Small intestine (tissue), 7 donors: ENCODE data around the gene CEP72. TPM values are rescaled to one million over a fixed set of nuclear protein-coding genes. Genes with fewer than 3 reads are reported as not detected.
"Not testable (repeated sequence)": the region's sequence is repeated elsewhere in the genome, so short reads cannot be mapped to it uniquely, and the experiment has no call there.

Source experiments
- DNase-seq, 2 donors: peaks; one replicate each; pipeline versions ENCODE4 v3.0.0 to v3.0.0-alpha.2; 2013
- FAIRE-seq: peaks from 2 replicates; lab custom pipeline; 2012; peaks lifted over from hg19 to GRCh38; lab: Jason Lieb, UNC
- H3K27ac ChIP-seq, 3 donors: one replicate each; pipeline ENCODE4 v1.5.1; 2013; ENCODE audit warnings: low read length in 2 of 3, mild to moderate bottlenecking in 2 of 3, control low read depth in 1 of 3, inconsistent platforms in 1 of 3, low read depth in 1 of 3, moderate library complexity in 1 of 3
- H3K27me3 ChIP-seq, 3 donors: one replicate each; pipeline ENCODE4 v1.6.1; 2013; ENCODE audit warnings: low read length in 3 of 3, inconsistent platforms in 1 of 3; ENCODE audit not compliant: control insufficient read depth in 3 of 3, insufficient read depth in 3 of 3
- H3K36me3 ChIP-seq, 3 donors: one replicate each; pipeline ENCODE4 v1.6.1; 2013; ENCODE audit warnings: low read length in 3 of 3, inconsistent platforms in 1 of 3, low read depth in 1 of 3, mild to moderate bottlenecking in 1 of 3, moderate library complexity in 1 of 3; ENCODE audit not compliant: control insufficient read depth in 3 of 3, insufficient read depth in 2 of 3
- H3K4me1 ChIP-seq, 3 donors: one replicate each; pipeline ENCODE4 v1.6.1; 2013; ENCODE audit warnings: low read length in 2 of 3, inconsistent platforms in 1 of 3, low read depth in 1 of 3, mild to moderate bottlenecking in 1 of 3, moderate library complexity in 1 of 3; ENCODE audit not compliant: control insufficient read depth in 3 of 3, insufficient read depth in 2 of 3
- H3K4me3 ChIP-seq, 3 donors: one replicate each; pipeline ENCODE4 v1.5.1; 2013; ENCODE audit warnings: low read length in 3 of 3, control low read depth in 1 of 3, inconsistent platforms in 1 of 3, low read depth in 1 of 3, mild to moderate bottlenecking in 1 of 3, moderate library complexity in 1 of 3
- H3K9me3 ChIP-seq, 2 donors: one replicate each; pipeline ENCODE4 v1.6.1; 2013; ENCODE audit warnings: low read depth in 1 of 2, low read length in 1 of 2; ENCODE audit not compliant: control insufficient read depth in 2 of 2, insufficient read depth in 1 of 2
- WGBS, 3 donors: extraction: QIAGEN DNeasy Blood & Tissue Kit; methylation state at CpG; one replicate each; pipeline ENCODE4 v1.1.7; 2013; 5-methylcytosine and 5-hydroxymethylcytosine counted together
- polyA plus RNA-seq, 4 donors: library from polyadenylated mRNA; stranded (reverse) in 3 of 4; unstranded in 1 of 4; fragments of 200-250 nt in 3 of 4; fragments of 120-200 nt in 1 of 4; gene quantifications; one replicate each; pipeline versions ENCODE4 v1.2.1 to v1.2.3, GENCODE V29; 2013
- donor health status: healthy with polysubstance abuse.
- donor health status: control.
- donor health status: control.
- donor health status: Bipolar disorder and iron deficiency.
- donor health status: healthy.

CEP72 gene
- polyA plus RNA-seq, 4 donors, result 0.54 to 9.6 (median 4.9) TPM

DNA sequence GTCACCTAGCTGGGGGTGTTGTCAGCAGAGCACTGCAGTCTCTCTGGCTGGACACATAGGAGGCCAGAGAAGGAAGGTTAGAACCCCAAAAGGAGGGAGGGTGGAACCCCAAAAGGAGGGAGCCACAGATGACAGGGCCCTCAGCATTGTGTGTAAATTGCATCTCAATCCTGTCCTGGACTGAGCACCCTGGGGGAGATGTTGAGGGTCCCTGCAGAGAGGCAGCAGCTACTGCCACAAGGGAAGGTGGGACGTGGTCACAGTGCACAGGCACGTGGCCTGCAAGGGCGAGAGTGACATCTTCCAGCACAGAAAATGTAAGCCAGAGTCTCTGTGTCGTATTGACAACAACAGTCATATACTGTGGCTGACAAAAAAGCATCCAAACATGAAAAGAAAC is 36.5 kb upstream of the CEP72 start:
- 67 to 83% (median 79%) methylated on average over 4 of the region's 4 CpGs for whole genome bisulfite sequencing, 3 donors
- no peak overlapping the region for H3K27ac ChIP-seq
- FAIRE-seq (no peak), DNase-seq (no peak)
- no peaks in the 10 kb centered on the region for H3K36me3 ChIP-seq
- no peak overlapping the region for H3K4me3 ChIP-seq
- H3K9me3 ChIP-seq, result peaks cover 0 to 19% of the 10 kb centered on the region in 2 donors
- no peaks in the 10 kb centered on the region for H3K4me1 ChIP-seq
- peaks cover 0 to 11% (median 8%) of the 10 kb centered on the region in 3 donors for H3K27me3 ChIP-seq

DNA sequence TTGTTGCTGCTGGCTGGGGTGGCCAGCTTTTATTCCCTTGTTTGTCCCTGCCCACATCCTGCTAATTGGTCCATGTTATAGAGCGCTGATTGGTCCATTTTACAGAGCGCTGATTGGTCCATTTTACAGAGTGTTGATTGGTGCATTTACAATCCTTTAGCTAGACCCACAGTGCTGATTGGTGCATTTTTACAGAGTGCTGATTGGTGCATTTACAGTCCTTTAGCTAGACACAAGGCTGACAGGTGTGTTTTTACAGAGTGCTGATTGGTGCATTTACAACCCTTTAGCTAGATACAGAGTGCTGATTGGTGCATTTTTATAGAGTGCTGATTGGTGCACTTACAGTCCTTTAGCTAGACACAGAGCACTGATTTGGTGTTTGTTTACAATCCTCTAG is 34.9 kb upstream of the CEP72 start:
- DNase-seq, H3K36me3 ChIP-seq, FAIRE-seq, H3K27ac ChIP-seq, H3K4me1 ChIP-seq, H3K4me3 ChIP-seq: not testable (repeated sequence)
- WGBS, 3 donors, result 97 to 100% (median 98%) methylated on average over 2 of the region's 2 CpGs
- Histone ChIP-seq H3K27me3 (peaks cover 0 to 20% (median 8%) of the 10 kb centered on the region in 3 donors), H3K9me3 (peaks cover 0 to 17% of the 10 kb centered on the region in 2 donors)

DNA sequence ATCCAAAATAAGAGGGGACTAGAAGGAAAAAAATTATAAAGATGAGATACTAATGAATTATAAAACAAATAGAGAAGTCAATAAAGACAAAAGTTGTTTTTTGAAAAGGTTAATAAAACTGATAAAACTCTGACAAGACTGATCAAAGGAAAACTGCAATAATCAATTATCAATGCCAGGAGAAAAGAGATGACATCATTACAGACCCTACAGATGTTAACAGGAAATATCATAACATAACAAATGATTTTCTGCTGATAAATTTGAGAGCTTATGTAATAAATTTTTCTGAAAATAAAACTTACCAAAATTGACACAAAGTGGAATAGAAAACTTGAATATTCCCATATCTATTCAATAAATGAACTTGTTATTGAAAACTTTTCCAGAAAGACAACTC is 34.3 kb upstream of the CEP72 start:
- Histone ChIP-seq H3K27ac (no peak overlapping the region), H3K9me3 (peaks cover 0 to 17% of the 10 kb centered on the region in 2 donors), H3K27me3 (peaks cover 0 to 22% (median 8%) of the 10 kb centered on the region in 3 donors), H3K4me1 (no peaks in the 10 kb centered on the region), H3K4me3 (no peak overlapping the region), H3K36me3 (no peaks in the 10 kb centered on the region)
- FAIRE-seq (no peak), DNase-seq (no peak)

DNA sequence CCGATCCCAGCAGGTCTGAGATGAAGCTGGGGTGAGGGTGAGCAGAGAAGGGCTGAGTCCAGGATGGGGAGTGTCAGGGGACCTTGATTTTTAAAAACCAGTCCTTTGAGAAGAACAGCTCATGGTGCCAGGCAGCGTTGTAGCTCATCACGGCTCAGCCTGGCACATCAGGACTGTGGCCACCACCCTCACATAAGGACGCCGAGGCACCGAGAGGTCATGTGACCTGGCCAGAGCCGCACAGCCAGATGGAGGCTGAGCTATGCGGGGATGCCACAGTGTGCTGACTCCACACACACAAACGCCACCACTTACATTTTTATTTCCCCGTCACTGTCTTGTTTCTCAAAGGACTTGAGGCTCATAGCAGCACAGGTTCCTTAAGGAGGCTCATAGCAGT is 32.9 kb upstream of the CEP72 start:
- H3K4me1 ChIP-seq, result no peaks in the 10 kb centered on the region
- 73 to 84% (median 82%) methylated on average over 10 of the region's 10 CpGs for WGBS, 3 donors
- no peak overlapping the region for H3K27ac ChIP-seq
- no peaks in the 10 kb centered on the region for H3K36me3 ChIP-seq
- no peak overlapping the region for H3K4me3 ChIP-seq
- H3K27me3 ChIP-seq, result peaks cover 0 to 22% (median 8%) of the 10 kb centered on the region in 3 donors
- no peak for DNase-seq
- FAIRE-seq, result no peak
- H3K9me3 ChIP-seq, result peaks cover 0 to 17% of the 10 kb centered on the region in 2 donors

- no peak for FAIRE-seq
- 58 to 69% (median 68%) methylated on average over 17 of the region's 17 CpGs for WGBS, 3 donors
- Histone ChIP-seq H3K27me3 (peaks cover 0 to 22% (median 8%) of the 10 kb centered on the region in 3 donors), H3K9me3 (peaks cover 0 to 17% of the 10 kb centered on the region in 2 donors), H3K27ac (no peak overlapping the region), H3K36me3 (no peaks in the 10 kb centered on the region), H3K4me1 (no peaks in the 10 kb centered on the region), H3K4me3 (no peak overlapping the region)
- no peak for DNase-seq
Measured at GRCh38 chr5:579746-580366, 32.3 kb upstream of the CEP72 start.

DNA sequence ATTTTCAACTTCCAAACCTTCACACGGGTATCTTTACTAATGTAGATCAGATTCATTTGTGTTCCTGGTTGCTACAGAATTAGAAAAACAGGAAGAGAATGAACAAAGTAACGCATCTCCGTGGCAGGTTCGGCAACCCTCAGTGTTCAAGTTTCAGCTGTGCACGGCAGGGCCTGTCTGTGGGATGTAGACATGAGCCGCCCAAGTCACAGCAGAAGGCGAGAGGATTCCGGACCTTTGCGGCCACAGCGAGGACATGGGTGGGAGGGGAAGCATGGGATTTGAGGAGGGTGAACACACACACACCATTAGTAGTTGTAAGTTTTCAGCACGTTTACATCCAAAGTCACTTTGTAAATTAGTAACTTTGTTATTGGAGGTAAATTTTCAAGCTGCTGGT is 31.7 kb upstream of the CEP72 start:
- Histone ChIP-seq H3K36me3 (no peaks in the 10 kb centered on the region), H3K9me3 (peaks cover 0 to 17% of the 10 kb centered on the region in 2 donors), H3K27ac (no peak overlapping the region), H3K4me1 (no peaks in the 10 kb centered on the region), H3K27me3 (peaks cover 0 to 22% (median 8%) of the 10 kb centered on the region in 3 donors), H3K4me3 (no peak overlapping the region)
- FAIRE-seq, result no peak
- no peak for DNase-seq
- WGBS, 3 donors, result 66 to 83% (median 78%) methylated on average over 11 of the region's 11 CpGs

GRCh38 chr5:581266-581665 is 30.9 kb upstream of the CEP72 start:
- Histone ChIP-seq H3K9me3 (peaks cover 0 to 11% of the 10 kb centered on the region in 2 donors), H3K27me3 (peaks cover 0 to 20% (median 8%) of the 10 kb centered on the region in 3 donors), H3K4me1 (peaks cover 0 to 3% (median 0%) of the 10 kb centered on the region in 3 donors), H3K4me3 (no peak overlapping the region), H3K27ac (no peak overlapping the region), H3K36me3 (no peaks in the 10 kb centered on the region)
- WGBS, 3 donors, result 84 to 88% (median 87%) methylated on average over 7 of the region's 7 CpGs
- FAIRE-seq, result no peak
- DNase-seq, result no peak

DNA sequence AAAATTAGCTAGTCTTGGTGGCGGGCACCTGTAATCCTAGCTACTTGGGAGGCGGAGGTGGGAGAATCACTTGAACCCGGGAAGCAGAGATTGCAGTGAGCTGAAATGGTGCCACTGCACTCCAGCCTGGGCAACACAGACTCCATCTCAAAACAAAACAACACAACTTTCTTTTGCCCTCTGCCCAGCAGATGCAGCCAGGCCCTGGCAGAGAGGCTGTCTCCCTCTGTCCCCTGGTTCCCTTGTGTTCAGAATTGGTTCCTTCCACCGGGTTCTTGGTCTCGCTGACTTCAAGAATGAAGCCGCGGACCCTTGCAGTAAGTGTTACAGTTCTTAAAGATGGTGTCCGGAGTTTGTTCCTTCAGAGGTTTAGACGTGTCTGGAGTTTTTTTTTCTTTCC is 30.2 kb upstream of the CEP72 start:
- no peak for FAIRE-seq
- Histone ChIP-seq H3K4me3 (no peak overlapping the region), H3K27ac (no peak overlapping the region), H3K36me3 (no peaks in the 10 kb centered on the region), H3K9me3 (peaks cover 0 to 6% of the 10 kb centered on the region in 2 donors), H3K27me3 (peaks cover 0 to 20% (median 8%) of the 10 kb centered on the region in 3 donors), H3K4me1 (peaks cover 0 to 9% (median 0%) of the 10 kb centered on the region in 3 donors)
- WGBS, 3 donors, result 81 to 94% (median 92%) methylated on average over 9 of the region's 9 CpGs
- no peak for DNase-seq
